Cardiac muscle cell (in vitro differentiated cells and primary cell): ENCODE data around the gene NENF. TPM values are rescaled to one million over a fixed set of nuclear protein-coding genes. Genes with fewer than 3 reads are reported as not detected.

Experiments used
- DNase-seq, 2 donors: peaks; one replicate each; pipeline versions ENCODE4 v3.0.0 to v3.0.0-alpha.2; 2010 to 2017; ENCODE audit warnings: low read depth in 1 of 2, low spot score in 1 of 2
- H3K27ac ChIP-seq: fragments of 200-600 bp; sonication (generic); 2 replicates; pipeline ENCODE4 v1.5.1; 2016
- H3K27me3 ChIP-seq: fragments of 200-600 bp; sonication (generic); 2 replicates; pipeline ENCODE4 v1.6.0; 2016; ENCODE audit warnings: control low read depth
- H3K36me3 ChIP-seq: fragments of 200-600 bp; sonication (generic); 2 replicates; pipeline ENCODE4 v1.5.1; 2016; ENCODE audit warnings: control low read depth
- H3K4me1 ChIP-seq: fragments of 200-600 bp; sonication (generic); 2 replicates; pipeline ENCODE4 v1.8.1; 2017; ENCODE audit warnings: low read depth, mild to moderate bottlenecking, mixed run types
- H3K4me3 ChIP-seq: fragments of 200-600 bp; sonication (generic); 2 replicates; pipeline ENCODE4 v1.5.1; 2016; ENCODE audit warnings: mild to moderate bottlenecking
- H3K9me3 ChIP-seq: fragments of 200-600 bp; sonication (generic); 2 replicates; pipeline ENCODE4 v1.5.1; 2017; ENCODE audit warnings: low read depth, mild to moderate bottlenecking, control low read depth
- polyA plus RNA-seq: library from polyadenylated mRNA; unstranded; fragments of >200 nt; fragmentation: Nextera tagmentation; extraction: Ambion mirVana; gene quantifications from 2 replicates; pipeline ENCODE4 v1.2.1, GENCODE V29; 2016
- total RNA-seq: library from RNA; depleted of rRNA; stranded (reverse); fragments of >200 nt; gene quantifications from 2 replicates; pipeline ENCODE4 v1.2.3, GENCODE V29; 2016
- TF ChIP-seq, protein P1 (sequence below): IDR thresholded peaks from 2 replicates; pipeline ENCODE4 v1.5.1; 2012; ENCODE audit warnings: low read depth, mild to moderate bottlenecking, low read length

Gene NENF
- total and polyA plus RNA-seq, 2 experiments from 2014 or later = 23.7 to 34.6 TPM

DNA sequence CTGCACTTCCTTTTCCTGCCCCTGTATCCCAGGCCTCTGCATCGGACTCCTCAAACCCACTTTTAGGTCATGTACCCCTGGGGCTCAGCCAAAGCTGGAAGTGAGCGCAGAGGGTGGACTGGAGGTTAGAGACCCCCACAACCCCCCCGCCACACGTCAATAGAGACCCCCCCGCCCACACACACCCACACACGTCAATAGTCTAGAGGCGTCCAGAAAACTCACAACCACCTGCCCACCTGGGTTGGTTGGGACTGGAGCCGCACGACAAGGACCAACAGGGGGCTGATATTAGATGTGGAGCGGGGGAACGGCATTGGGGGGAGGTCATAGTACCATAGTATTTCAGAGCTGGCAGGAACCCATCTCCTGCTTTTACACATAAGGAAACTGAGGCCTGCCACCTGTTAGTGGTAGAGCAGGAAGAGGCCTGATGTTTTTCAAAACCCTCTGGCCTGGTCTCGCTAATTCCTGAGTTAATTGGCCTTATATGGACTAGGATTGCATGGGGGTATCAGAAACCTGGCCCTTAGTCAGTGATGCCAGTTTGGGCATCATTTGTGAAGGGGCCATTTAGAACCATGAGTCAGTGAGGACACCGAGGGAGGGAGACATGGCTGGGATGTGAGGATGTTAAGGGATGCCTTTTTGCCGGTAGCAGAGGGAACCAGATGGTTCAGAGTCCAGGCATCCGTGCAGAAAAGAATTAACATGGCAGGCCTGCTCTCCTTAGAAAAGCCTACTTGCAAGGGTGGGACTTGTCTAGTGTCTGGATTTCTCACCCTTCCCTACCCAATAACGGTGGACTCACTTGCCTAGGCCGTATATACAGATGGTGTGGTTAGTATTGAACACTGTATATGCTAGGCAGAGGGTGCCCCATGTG, 1.1 kb downstream of the NENF start:
- DNase-seq = no peak
- Histone ChIP-seq H3K4me1 (no peaks in the 10 kb centered on the region), H3K27ac (no peak overlapping the region), H3K27me3 (no peaks in the 10 kb centered on the region), H3K4me3 (peak overlapping the region; percentile 69), H3K36me3 (no peaks in the 10 kb centered on the region), H3K9me3 (no peaks in the 10 kb centered on the region)
- TF ChIP-seq, protein P1, sequence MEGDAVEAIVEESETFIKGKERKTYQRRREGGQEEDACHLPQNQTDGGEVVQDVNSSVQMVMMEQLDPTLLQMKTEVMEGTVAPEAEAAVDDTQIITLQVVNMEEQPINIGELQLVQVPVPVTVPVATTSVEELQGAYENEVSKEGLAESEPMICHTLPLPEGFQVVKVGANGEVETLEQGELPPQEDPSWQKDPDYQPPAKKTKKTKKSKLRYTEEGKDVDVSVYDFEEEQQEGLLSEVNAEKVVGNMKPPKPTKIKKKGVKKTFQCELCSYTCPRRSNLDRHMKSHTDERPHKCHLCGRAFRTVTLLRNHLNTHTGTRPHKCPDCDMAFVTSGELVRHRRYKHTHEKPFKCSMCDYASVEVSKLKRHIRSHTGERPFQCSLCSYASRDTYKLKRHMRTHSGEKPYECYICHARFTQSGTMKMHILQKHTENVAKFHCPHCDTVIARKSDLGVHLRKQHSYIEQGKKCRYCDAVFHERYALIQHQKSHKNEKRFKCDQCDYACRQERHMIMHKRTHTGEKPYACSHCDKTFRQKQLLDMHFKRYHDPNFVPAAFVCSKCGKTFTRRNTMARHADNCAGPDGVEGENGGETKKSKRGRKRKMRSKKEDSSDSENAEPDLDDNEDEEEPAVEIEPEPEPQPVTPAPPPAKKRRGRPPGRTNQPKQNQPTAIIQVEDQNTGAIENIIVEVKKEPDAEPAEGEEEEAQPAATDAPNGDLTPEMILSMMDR = no peak

DNA sequence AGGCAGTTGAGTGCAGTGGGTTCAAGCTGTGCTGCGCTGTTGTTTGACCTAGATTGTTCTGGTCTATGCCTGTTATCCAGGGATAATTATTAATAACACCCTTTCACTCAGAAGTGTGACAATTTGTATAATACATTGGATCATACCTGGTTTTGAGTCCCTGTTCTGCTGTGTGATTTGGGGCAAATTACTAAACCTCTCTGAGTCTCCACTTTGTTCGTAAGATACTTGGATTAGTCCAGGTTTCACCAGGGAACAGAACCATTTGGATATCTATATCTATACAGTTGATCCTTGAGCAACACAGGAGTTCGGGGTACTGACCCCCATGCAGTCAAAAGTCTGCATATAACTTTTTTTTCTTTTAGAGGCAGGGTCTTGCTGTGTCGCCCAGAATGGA, 2.3 kb downstream of the NENF start:
- H3K36me3 ChIP-seq = no peaks in the 10 kb centered on the region
- H3K27ac ChIP-seq = no peak overlapping the region
- no peaks in the 10 kb centered on the region for H3K27me3 ChIP-seq
- no peaks in the 10 kb centered on the region for H3K9me3 ChIP-seq
- no peak overlapping the region for H3K4me3 ChIP-seq
- no peak for DNase-seq
- TF ChIP-seq, protein P1 = no peak
- no peaks in the 10 kb centered on the region for H3K4me1 ChIP-seq

DNA sequence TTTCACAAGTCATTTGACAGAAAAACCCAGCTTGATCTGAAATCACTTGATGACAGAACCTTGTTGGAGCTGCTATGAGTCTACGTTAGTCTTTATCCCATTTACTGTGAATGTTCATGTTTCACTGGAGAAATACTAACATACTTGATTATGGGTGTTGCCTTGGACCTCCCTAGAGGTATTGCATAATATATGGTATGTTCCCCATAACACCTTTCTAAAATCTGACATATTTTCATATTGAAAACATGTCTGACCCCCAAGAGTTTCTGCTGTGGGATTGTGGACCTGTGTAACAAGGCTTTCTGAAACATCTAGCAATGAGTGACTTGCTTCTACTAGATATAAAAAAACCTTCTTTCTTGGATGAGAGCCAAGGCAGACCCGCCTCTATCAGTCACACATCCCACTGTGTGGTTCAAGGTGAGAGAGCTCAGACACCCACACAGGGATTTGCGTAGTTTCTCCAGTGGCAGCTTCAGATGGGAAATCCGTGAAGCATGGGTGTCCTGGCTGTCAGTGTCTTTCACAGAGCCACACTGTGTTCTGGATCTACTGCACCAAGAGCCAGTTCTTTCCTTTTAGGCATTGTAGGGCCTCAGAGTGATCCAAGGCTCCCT, 4.6 kb downstream of the NENF start:
- Histone ChIP-seq H3K4me3 (no peak overlapping the region), H3K27ac (no peak overlapping the region), H3K36me3 (no peaks in the 10 kb centered on the region), H3K9me3 (no peaks in the 10 kb centered on the region), H3K27me3 (no peaks in the 10 kb centered on the region), H3K4me1 (no peaks in the 10 kb centered on the region)
- DNase-seq = no peak
- TF ChIP-seq, protein P1 = no peak

DNA sequence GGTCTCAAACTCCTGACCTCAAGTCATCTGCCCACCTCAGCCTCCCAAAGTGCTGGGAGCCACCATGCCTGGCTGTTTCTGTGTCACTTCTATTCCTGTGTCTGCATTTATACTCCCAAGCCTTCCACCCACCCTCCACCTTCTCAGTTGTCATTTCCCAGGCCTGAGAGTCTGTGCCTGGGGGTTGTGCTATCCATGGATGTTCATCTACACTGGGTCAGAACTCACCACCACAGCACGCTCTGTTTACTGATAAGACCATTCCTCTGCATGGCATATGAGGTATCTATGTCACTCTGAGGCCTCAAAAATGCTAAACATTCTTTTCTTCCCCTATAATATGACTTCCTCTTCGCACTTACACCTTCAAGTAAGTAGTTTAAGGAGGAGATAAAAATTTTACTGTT, 6.1 kb downstream of the NENF start:
- Histone ChIP-seq H3K27me3 (no peaks in the 10 kb centered on the region), H3K4me3 (no peak overlapping the region), H3K9me3 (no peaks in the 10 kb centered on the region), H3K4me1 (no peaks in the 10 kb centered on the region), H3K27ac (no peak overlapping the region), H3K36me3 (no peaks in the 10 kb centered on the region)
- TF ChIP-seq, protein P1 = no peak
- no peak for DNase-seq

DNA sequence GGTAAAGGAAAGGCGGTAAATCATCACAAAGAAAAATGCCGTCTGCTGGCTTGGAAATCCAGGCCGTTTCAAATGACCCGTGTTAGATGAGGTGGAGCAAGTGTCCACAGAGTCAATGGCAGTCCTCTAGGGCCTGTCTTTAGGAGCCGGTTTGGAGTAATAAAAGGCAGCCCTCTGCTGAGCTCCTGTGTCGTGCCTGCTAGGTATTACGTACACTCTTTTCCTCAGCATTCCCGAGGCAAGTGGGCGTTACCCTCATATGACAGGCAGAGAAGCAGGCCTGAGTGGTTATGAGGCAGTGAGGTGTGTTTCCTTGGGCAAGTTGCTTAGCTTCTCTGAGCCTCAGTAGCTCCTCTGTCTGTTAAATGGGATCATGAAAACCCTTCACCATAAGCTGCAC, 7.7 kb downstream of the NENF start:
- Histone ChIP-seq H3K4me3 (no peak overlapping the region), H3K9me3 (no peaks in the 10 kb centered on the region), H3K27ac (no peak overlapping the region), H3K36me3 (no peaks in the 10 kb centered on the region), H3K4me1 (no peaks in the 10 kb centered on the region), H3K27me3 (no peaks in the 10 kb centered on the region)
- no peak for DNase-seq
- TF ChIP-seq, protein P1 = no peak
